ENCODE measurements around the gene ABCC9. TPM values are rescaled to one million over a fixed set of nuclear protein-coding genes. Genes with fewer than 3 reads are reported as not detected.
"Not testable (repeated sequence)": the region's sequence is repeated elsewhere in the genome, so short reads cannot be mapped to it uniquely, and the experiment has no call there.

ABCC9 gene
- total RNA-seq, 1 donor from 2014 or later = 27.5 TPM

DNA sequence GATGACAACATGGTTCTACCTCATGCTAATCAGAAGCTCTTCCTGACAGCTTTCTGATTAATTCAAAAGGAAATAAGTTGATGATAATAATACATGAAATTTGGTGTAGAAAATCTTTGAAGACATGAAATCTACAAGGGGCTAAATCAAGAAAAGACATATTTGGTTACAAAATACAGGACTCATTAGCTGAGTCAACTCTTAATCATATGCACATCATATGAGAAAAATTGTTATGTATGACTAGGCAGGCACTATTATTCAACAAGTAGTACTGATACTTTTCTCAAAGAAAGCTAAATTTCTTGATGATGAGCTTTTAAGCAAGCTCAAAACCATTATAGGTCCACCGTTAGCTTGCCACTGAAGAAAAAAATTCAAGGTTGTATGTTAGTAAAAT, 7.1 kb downstream of the ABCC9 start:
- Histone ChIP-seq H3K36me3 (no peaks in the 10 kb centered on the region), H3K27me3 (ENCODE audit: low read depth) (no peaks in the 10 kb centered on the region), H3K27ac (no peak overlapping the region), H3K4me1 (no peaks in the 10 kb centered on the region), H3K4me3 (no peak overlapping the region), H3K9me3 (no peaks in the 10 kb centered on the region)
- DNase-seq (no peak), ATAC-seq (no peak)
- intact Hi-C loops (cut with DNase I) = no loop called here
- TF ChIP-seq, protein P1, sequence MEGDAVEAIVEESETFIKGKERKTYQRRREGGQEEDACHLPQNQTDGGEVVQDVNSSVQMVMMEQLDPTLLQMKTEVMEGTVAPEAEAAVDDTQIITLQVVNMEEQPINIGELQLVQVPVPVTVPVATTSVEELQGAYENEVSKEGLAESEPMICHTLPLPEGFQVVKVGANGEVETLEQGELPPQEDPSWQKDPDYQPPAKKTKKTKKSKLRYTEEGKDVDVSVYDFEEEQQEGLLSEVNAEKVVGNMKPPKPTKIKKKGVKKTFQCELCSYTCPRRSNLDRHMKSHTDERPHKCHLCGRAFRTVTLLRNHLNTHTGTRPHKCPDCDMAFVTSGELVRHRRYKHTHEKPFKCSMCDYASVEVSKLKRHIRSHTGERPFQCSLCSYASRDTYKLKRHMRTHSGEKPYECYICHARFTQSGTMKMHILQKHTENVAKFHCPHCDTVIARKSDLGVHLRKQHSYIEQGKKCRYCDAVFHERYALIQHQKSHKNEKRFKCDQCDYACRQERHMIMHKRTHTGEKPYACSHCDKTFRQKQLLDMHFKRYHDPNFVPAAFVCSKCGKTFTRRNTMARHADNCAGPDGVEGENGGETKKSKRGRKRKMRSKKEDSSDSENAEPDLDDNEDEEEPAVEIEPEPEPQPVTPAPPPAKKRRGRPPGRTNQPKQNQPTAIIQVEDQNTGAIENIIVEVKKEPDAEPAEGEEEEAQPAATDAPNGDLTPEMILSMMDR (IDR thresholded peaks at IDR 0.05) = no peak

DNA sequence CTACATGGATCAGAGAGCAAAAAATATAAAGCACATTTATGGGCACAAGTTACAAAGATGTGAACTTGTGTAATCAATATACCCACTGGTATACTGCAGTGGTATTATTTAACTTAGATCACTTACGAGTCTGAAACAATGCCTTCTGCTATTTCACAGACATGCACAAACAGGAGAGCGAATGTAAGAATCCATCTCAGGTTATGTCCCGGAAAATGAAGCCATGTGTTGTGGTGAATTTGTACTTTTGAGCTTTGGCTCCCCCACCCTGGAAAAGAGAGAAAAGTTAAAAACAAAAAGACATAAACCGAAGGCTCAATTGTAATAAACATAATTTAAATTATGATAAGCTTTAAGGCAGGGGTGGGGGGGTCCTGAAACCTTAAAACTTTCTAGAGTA, 7.6 kb downstream of the ABCC9 start:
- TF ChIP-seq, protein P1 (IDR thresholded peaks at IDR 0.05) = no peak
- no peaks in the 10 kb centered on the region for H3K36me3 ChIP-seq
- no peaks in the 10 kb centered on the region for H3K4me1 ChIP-seq
- intact Hi-C loops (cut with DNase I) = no loop called here
- H3K27ac ChIP-seq = no peak overlapping the region
- ATAC-seq (no peak), DNase-seq (no peak)
- no peaks in the 10 kb centered on the region for H3K27me3 ChIP-seq (ENCODE audit: low read depth)
- no peak overlapping the region for H3K4me3 ChIP-seq
- H3K9me3 ChIP-seq = no peaks in the 10 kb centered on the region

- ATAC-seq; DNase-seq; H3K27me3 ChIP-seq (ENCODE audit: low read depth); H3K36me3 ChIP-seq; H3K27ac ChIP-seq; H3K4me3 ChIP-seq; H3K9me3 ChIP-seq; intact Hi-C loops (cut with DNase I); H3K4me1 ChIP-seq: not testable (repeated sequence)
Observed at GRCh38 chr12:21929972-21930371, 11.3 kb downstream of the ABCC9 start.

DNA sequence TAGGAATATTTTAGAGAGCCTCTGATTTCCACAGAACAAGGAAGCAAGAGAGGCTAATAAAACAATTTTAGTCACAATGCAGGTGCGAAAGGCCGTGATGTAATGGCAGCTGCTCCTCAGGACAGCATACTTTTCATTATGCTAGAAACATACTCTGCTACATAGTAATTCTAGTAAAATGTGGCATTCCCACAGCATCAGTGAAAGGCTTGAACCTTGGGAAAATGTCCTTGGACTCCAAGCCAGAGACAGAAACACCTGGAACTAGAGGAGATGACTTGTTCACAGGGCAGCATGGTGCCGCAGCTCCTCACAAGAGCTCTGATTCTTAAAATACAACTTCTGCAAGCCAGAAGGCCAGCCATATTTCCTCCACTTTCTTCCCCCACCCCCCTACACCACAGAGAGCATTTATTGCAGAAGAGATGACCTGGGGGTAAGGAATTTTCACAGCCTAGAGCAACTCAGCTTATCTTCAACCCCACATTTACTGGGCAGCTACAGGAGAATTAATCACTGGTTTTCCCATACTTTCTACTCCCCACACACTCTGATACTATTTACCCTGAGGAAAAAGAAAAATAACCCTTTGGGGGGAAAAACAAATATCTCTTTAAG, 15.8 kb downstream of the ABCC9 start:
- no peak for DNase-seq
- Histone ChIP-seq H3K27ac (no peak overlapping the region), H3K4me1 (no peaks in the 10 kb centered on the region), H3K9me3 (no peaks in the 10 kb centered on the region), H3K4me3 (no peak overlapping the region), H3K27me3 (ENCODE audit: low read depth) (no peaks in the 10 kb centered on the region), H3K36me3 (no peaks in the 10 kb centered on the region)
- TF ChIP-seq, protein P1 (IDR thresholded peaks at IDR 0.05) = no peak
- intact Hi-C loops (cut with DNase I) = no loop called here
- no peak for ATAC-seq

- Histone ChIP-seq H3K4me3 (no peak overlapping the region), H3K27ac (no peak overlapping the region), H3K27me3 (ENCODE audit: low read depth) (no peaks in the 10 kb centered on the region), H3K4me1 (no peaks in the 10 kb centered on the region), H3K36me3 (no peaks in the 10 kb centered on the region), H3K9me3 (no peaks in the 10 kb centered on the region)
- TF ChIP-seq, protein P1 (IDR thresholded peaks at IDR 0.05) = no peak
- DNase-seq (no peak), ATAC-seq (no peak)
- intact Hi-C loops (cut with DNase I) = no loop called here
Observed at GRCh38 chr12:21921436-21921835, 19.8 kb downstream of the ABCC9 start.

- no peaks in the 10 kb centered on the region for H3K4me1 ChIP-seq
- ATAC-seq (no peak), DNase-seq (no peak)
- H3K27ac ChIP-seq = no peak overlapping the region
- H3K27me3 ChIP-seq (ENCODE audit: low read depth) = no peaks in the 10 kb centered on the region
- intact Hi-C loops (cut with DNase I) = no loop called here
- H3K9me3 ChIP-seq = no peaks in the 10 kb centered on the region
- H3K36me3 ChIP-seq = no peaks in the 10 kb centered on the region
- TF ChIP-seq, protein P1 (IDR thresholded peaks at IDR 0.05) = no peak
- no peak overlapping the region for H3K4me3 ChIP-seq
Observed at GRCh38 chr12:21918456-21918855, 22.8 kb downstream of the ABCC9 start.
